DMS153 treated with DMSO at 0.1 percent for 48 hours (cell line): Measurements from ENCODE around the gene FAIM.
"Not testable (repeated sequence)": the region's sequence is repeated elsewhere in the genome, so short reads cannot be mapped to it uniquely, and the experiment has no call there.

Experiments
- DNase-seq: peaks from one replicate; lab custom pipeline; 2025; ENCODE audit not compliant: unreplicated experiment; lab: John Stamatoyannopoulos, UW

FAIM gene, protein sequence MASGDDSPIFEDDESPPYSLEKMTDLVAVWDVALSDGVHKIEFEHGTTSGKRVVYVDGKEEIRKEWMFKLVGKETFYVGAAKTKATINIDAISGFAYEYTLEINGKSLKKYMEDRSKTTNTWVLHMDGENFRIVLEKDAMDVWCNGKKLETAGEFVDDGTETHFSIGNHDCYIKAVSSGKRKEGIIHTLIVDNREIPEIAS

DNA sequence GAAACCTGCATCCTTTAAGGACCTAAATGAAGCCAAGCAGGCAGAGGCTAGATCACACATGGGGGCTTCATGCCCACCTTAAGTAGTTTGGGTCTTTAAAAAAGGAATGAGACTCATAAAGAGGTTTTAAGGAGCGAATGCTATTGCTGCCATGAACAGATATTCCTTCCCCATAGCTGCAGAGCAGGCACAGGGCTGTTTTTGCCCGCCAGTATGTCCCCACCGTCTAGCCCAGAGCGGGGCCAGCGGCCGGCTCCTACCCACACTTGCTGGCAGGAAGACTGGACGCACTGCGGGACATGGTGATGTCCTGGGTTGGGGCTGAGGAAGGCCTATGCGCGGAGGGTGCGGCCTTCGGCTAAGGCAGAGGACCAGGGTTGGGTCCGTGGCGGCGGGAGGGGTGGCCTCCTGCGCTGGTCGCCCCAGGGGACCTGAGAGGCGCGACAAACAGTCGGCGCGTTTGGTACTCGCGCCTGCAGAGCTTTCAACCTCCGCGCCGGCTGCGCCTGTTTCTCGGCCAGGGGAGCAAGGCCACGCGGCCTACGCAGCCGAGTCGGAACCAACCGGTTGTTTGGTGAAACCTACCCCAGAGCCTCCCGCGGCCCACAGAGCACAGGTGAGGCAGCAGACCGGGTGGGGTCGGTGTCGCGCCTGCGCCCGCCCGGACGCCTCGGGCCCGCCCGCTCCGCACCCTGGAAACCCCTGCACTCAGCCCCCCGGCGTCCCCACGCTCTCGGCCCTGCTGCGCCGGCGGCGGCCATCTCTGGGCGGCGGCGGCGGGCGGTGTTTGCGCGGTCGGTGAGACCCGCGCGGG, at the start of gene FAIM:
FAIM (plus strand) TSS at position 450 of the 814 bp plus-strand sequence. CDS start 10,956 bp downstream, outside the sequence.
- peak; percentile 44 for DNase-seq

DNA sequence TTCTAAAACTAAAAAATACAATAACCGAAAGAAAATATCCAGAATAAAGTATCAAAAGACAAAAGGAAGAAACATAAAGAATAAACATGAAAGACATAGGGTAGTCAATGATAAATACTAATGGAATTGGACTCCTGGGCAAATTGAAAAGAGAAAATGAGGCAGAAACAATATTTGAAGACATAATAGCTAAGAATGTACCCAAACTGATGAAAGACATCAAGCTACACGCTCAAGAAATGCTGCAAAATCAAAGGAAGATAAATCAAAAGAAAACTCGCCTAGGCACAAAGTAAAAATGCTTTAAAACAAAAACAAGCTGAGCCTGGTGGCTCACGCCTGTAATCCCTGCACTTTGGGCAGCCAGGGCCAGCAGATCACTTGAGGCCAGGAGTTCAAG, 49.4 kb upstream of the FAIM start:
- no peak for DNase-seq

DNA sequence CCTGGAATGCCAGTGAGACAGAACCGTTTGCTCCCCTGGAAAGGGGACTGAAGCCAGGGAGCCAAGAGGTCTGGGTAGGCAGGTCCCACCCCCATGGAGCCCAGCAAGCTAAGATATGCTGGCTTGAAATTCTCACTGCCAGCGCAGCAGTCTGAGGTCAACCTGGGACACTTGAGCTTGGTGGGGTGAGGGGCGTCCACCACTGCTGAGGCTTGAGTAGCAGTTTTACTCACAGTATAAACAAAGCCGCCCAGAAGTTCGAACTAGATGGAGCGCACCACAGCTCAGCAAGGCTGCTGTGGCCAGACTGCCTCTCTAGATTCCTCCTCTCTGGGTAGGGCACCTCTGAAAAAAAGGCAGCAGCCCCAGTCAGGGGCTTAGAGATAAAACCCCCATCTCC, 48.1 kb upstream of the FAIM start:
- no peak for DNase-seq

DNA sequence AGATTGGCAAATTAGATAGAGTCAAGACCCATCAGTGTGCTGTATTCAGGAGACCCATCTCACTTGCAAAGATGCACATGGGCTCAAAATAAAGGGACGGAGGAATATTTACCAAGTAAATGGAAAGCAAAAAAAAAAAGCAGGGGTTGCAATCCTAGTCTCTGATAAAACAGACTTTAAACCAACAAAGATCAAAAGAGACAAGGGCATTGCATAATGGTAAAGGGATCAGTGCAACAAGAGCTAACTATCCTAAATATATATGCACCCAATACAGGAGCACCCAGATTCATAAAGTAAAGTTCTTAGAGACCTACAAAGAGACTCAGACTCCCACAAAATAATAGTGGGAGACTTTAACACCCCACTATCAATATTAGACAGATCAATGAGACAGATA, 45.7 kb upstream of the FAIM start:
- DNase-seq = not testable (repeated sequence)

GRCh38 chr3:138566293-138566692, 42.3 kb upstream of the FAIM start:
- not testable (repeated sequence) for DNase-seq

DNA sequence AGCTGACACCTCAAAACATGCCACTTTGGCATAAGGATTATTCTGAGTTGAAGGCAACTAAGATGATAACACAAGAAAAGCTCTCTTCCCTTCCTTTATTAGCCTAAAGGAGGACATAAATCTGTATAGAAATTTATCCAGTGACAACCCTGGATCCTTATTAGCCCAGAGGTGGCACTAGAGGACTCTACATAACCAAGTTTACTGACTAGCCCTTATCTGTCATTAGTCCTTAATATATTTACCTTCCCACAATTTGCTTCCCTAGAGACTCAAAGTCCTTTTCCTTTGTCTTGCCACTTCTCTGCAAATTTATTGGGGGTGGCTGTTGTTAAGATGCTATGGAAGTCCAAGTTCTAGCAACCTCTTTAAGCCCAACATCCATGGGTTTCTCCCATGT, 41.2 kb upstream of the FAIM start:
- DNase-seq = no peak

DNA sequence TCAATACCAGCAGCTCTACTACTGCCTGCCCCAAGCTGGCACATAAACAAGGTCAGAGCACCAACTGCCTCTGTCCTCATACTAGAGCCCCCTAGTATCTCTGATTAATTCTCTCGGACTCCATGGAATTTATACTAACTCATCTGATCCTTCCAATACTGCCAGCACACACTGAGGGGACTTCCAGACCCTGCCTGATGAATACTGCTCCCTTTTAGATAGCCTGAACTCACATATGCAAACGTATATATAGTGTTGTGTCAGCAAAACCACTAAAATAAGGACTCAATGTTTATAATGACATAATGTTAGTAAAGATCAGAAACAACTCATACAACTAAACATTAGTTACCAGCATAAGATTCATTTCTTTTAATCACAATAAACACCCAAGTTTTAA, 39.5 kb upstream of the FAIM start:
- no peak for DNase-seq

DNA sequence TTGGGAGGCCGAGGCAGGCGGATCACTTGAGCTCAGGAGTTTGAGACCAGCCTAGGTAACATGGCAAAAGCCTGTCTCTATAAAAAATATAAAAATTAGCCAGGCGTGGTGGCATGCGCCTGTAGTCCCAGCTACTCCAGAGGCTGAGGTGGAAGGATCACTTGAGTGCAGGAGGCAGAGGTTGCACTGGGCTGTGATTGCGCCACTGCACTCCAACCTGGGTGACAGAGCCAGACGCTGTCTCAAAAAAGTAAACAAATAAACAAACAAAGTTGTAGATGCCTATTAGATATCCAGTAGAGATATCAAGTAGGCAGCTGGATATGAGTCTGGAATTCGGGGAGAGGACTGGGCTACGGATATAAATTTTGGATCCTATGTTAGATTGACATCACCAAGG, 38.9 kb upstream of the FAIM start:
- DNase-seq = not testable (repeated sequence)

GRCh38 chr3:138573138-138573537, 35.4 kb upstream of the FAIM start:
- DNase-seq = no peak

DNA sequence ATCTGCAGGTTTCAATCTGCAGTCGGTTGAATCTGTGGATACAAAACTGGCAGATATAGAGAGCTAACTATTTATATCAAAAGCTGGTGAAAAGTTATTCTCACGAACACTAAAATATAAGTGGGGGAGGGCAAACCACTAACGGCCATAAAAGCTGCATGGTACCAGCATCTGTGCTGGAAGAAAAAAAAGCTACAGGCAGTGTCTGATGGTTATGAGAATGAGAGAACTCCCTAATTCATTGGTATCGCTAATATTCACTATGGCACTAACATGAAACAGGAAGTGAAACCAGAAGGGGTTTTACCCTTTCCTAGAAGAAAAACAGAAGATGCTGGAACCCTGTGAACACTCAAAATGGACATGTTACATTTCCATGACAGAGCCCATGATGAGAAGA, 30.4 kb upstream of the FAIM start:
- no peak for DNase-seq

DNA sequence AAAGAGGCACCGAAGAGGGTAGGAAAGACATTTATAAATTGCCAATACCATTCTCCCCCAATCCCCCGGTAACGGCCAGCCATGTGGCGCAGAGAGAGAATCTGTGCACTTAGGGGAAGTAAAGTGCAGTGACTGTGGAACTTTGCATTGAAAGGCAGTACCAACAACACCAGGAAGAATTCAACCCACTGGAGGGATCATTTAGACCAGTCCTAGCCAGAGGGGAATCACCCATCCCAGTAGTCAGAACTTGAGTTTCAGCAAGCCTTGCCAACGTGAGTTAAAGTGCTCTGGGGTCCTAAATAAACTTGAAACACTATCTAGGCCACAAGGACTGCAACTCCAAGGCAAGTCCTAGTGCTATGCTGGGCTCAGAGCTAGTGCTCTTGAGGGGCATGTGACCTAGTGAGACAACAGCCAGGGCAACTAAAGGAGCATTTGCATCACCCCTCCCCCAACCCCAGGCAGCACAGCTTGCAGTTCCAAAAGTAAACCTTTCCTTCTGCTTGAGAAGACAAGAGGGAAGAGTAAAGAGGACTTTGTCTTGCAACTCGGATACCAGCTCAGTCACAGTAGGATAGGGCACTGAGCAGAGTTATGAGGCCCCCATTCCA, 29.5 kb upstream of the FAIM start:
- no peak for DNase-seq

DNA sequence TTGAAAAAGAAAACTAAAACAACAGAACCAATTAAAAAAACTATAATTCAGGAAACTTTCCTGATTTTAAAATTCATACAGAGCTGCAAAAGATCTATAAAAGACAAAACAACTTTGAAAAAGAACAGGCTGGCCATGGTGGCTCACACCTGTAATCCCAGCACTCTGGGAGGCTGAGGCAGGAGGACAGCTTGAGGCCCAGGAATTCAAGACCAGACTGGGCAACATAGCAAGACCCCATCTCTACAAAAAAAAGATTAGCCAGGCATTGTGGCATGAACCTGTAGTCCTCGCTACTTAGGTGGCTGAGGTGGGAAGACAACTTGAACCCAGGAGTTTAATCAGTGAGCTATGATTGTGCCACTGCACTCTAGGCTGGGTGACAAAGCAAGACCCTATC, 21.2 kb upstream of the FAIM start:
- DNase-seq = no peak

DNA sequence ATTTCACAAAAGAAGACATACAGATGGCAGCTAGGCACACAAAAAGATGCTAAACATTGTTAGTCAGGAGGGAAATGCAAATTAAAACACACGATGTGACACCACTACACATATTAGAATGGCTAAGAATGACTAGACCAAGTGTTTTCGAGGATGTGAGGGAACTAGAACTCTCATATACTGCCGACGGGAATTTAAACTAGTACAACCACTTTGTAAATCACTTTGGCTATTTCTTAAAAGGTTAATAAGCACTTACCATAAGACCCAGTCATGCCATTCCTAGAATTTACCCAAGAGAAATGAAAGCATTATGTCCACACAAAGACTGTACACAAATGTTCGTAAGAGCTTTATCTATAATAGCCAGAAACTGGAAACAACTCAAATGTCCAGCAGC, 20.1 kb upstream of the FAIM start:
- DNase-seq = no peak

DNA sequence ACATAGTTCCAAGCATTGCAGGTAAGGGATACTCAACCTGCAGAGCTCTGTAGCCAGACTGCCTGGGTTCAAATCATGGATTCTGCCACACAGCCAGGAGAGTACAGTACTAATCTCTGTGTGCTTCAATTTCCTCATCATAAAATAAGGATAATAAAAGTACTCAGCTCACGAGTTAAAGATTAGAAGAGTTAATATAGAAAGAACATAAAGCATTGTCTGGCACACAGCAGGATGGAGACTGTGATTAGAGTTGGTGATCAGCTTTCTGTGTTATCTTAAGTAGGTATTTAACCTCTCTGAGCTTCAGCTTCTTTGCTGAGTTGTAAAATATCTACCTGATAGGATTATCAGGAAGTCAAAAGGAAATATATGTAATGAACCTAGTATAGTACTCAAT, 17.2 kb upstream of the FAIM start:
- no peak for DNase-seq

DNA sequence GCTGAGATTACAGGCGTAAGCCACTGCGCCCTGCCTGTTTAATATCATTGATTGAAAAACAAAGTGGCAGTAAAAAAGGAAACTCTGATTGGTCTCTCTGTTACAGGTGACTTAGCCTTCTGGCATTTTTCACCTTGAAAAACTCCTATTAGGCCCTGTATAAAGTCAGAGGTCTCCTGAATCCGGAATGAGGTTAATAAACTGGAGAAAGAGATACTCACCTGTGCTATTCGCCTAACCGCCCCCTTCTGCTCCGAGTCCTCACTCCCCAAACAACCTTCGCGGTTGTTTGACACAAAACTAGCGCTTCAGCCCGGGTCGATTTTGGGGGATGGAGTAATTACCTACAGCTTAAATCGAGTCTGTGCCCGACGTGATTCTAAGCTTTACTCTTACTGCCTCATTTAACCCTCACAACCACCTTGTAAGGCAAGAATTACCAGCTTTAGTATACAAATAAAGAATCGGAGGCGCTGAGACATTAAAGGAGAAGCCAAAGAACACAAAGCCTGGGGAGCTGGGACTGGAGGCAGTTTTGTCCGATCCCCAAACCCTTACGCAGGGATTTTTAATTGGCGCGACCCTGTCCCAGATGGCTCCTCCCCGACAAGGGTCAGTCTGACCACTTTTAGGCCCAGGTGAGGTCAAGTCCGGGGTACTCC, 15.0 kb upstream of the FAIM start:
- no peak for DNase-seq

GRCh38 chr3:138594150-138594934, 14.2 kb upstream of the FAIM start, which contains the start of gene CEP70:
Gene CEP70 (minus strand): TSS chr3:138594260. CDS start chr3:138572927, 21,333 bp downstream.
- no peak for DNase-seq

DNA sequence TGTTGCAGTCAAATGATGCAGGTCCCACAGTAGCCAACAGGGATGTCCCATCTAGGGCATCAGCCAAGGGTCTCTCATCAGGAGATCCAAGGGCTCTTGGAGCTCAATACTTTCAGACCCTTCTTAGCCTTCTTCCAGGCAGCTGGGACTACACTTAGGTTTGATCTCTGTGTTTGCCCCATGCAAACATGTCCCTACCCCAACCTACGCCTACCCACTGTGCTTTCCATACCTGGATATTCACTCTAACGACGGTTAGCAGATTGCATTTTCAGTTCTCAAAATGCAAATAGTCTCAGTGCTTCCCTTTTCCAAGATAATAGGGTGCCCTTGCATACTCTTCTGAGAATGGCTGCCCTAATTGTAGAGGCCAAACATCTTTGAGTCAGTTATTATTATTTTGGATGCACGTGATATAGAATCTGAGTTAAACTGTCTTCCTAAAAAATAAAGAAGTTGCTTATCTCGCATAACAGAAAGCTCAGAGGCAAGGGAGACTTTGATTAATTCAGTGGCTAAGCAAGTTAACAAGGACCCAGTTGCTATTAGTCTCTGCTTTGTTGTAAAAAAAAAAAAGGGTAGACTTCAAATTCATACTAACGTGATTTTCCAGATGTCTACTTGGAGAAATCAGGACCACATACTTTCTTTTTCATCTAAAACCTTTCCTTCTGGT, 13.5 kb upstream of the FAIM start:
- DNase-seq = no peak

DNA sequence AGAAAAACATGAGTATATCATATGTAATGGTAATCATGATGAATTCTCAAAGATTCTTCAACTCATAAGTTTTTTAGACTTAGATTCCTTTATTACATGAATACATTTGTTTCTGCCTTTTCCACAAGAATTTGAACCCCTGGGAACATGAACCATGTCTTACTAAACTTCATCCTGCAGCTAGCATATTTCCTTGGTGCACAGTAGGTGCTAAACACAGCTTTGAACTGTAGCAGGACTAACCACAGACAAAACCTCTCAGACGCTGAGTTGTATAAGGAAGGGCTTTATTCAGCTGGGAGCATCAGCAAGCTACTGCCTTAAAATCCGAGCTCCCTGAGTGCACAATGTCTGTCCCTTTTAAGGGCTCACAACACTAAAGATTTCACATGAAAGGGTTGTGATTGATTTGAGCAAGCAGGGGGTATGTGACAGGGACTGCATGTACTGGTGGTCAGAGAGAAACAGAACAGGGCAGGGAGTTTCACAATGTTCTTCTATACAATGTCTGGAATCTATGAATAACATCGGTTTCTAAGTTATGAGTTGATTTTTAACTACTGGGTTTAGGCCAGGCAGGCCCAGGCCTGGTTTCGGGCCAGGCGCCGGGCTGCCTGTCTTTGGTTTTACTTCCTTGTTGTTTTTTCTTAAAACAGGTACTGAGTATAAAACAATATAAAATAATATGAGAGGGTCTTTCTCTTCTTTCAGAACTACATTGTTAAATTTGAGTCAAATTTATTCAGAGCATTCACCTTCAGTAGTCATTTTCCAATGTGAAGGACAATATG, 11.2 kb upstream of the FAIM start:
- not testable (repeated sequence) for DNase-seq

- DNase-seq = no peak
These were observed 10.0 kb upstream of the FAIM start for GRCh38 chr3:138598534-138598933.
